HEK293T (cell line): ENCODE results near the gene FEV.

Experiments
- CTCF ChIA-PET: fragments of 350-600 bp; formaldehyde crosslinking; extraction: SDS; loops from one replicate; lab custom pipeline; 2021; ENCODE audit warnings: antibody characterized with exemption, inconsistent platforms; lab: Yijun Ruan, JAX
- POLR2A ChIA-PET: fragments of 350-600 bp; formaldehyde crosslinking; extraction: SDS; loops from one replicate; lab custom pipeline; 2020; ENCODE audit warnings: antibody characterized with exemption, inconsistent platforms; lab: Yijun Ruan, JAX
- DNase-seq: peaks from one replicate; pipeline ENCODE4 v3.0.0; 2012; ENCODE audit warnings: mixed read lengths; ENCODE audit errors: extremely low spot score
- ARNT ChIP-seq: fragments of 450-650 bp; IDR thresholded peaks from 2 replicates; pipeline ENCODE4 v1.6.1; 2017; ENCODE audit warnings: mild to moderate bottlenecking
- BHLHE40 ChIP-seq: fragments of 450-650 bp; IDR thresholded peaks from 2 replicates; pipeline ENCODE4 v1.6.1; 2016; ENCODE audit warnings: mild to moderate bottlenecking, moderate library complexity, borderline replicate concordance
- CTBP1 ChIP-seq: fragments of 450-650 bp; IDR thresholded peaks from 2 replicates; pipeline ENCODE4 v1.6.1; 2016; ENCODE audit warnings: borderline replicate concordance
- ELF4 ChIP-seq: fragments of 450-650 bp; IDR thresholded peaks from 2 replicates; pipeline ENCODE4 v1.6.1; 2017; ENCODE audit warnings: antibody characterized with exemption
- FOXA1 ChIP-seq: fragments of 450-650 bp; IDR thresholded peaks from 2 replicates; pipeline ENCODE4 v1.6.1; 2016; ENCODE audit warnings: mild to moderate bottlenecking
- FOXK2 ChIP-seq: fragments of 450-650 bp; IDR thresholded peaks from 2 replicates; pipeline ENCODE4 v1.6.1; 2016; ENCODE audit warnings: mild to moderate bottlenecking
- FOXM1 ChIP-seq: fragments of 450-650 bp; IDR thresholded peaks from 2 replicates; pipeline ENCODE4 v1.6.1; 2017; ENCODE audit warnings: mild to moderate bottlenecking, borderline replicate concordance
- HDGF ChIP-seq: fragments of 450-650 bp; IDR thresholded peaks from 2 replicates; pipeline ENCODE4 v1.6.1; 2017; ENCODE audit warnings: antibody characterized with exemption, borderline replicate concordance
- L3MBTL2 ChIP-seq: fragments of 450-650 bp; conservative IDR thresholded peaks from 2 replicates; pipeline ENCODE4 v1.6.1; 2016; ENCODE audit warnings: mild to moderate bottlenecking
- LEF1 ChIP-seq: fragments of 450-650 bp; IDR thresholded peaks from 2 replicates; pipeline ENCODE4 v1.6.1; 2017; ENCODE audit warnings: mild to moderate bottlenecking, borderline replicate concordance
- NFRKB ChIP-seq: fragments of 450-650 bp; IDR thresholded peaks from 2 replicates; pipeline ENCODE4 v1.6.1; 2016; ENCODE audit warnings: mild to moderate bottlenecking, moderate library complexity
- PKNOX1 ChIP-seq: fragments of 450-650 bp; IDR thresholded peaks from 2 replicates; pipeline ENCODE4 v1.6.1; 2016
- SP1 ChIP-seq: fragments of 450-650 bp; IDR thresholded peaks from 2 replicates; pipeline ENCODE4 v1.6.1; 2017
- SUZ12 ChIP-seq: fragments of 450-650 bp; IDR thresholded peaks from 2 replicates; pipeline ENCODE4 v1.6.1; 2016; ENCODE audit warnings: mild to moderate bottlenecking
- TARDBP ChIP-seq: fragments of 450-650 bp; IDR thresholded peaks from 2 replicates; pipeline ENCODE4 v1.6.1; 2016
- ZNF384 ChIP-seq: fragments of 450-650 bp; IDR thresholded peaks from 2 replicates; pipeline ENCODE4 v1.6.1; 2016

The FEV gene

GRCh38 chr2:218975060-218975777 lies 9.8 kb downstream of the FEV start:
- ChIA-PET CTCF (interaction anchor here (1.1 kb wide), 1 partner anchor 79 kb away, joined by 5 read pairs; no protein-coding TSS in a partner anchor), POLR2A (interaction anchor here (0.9 to 1.1 kb wide), 2 partner anchors 66 to 286 kb away, joined by 3 read pairs; no protein-coding TSS in a partner anchor)
- no peak for DNase-seq
- no peak for TF ChIP-seq TARDBP
- TF ChIP-seq PKNOX1, result no peak
- TF ChIP-seq FOXM1, result no peak
- TF ChIP-seq ARNT, result no peak
- no peak for TF ChIP-seq FOXA1
- no peak for TF ChIP-seq ZNF384
- no peak for TF ChIP-seq ELF4
- no peak for TF ChIP-seq BHLHE40
- TF ChIP-seq SP1, result no peak
- TF ChIP-seq L3MBTL2, result no peak
- no peak for TF ChIP-seq LEF1
- no peak for TF ChIP-seq FOXK2
- TF ChIP-seq HDGF, result no peak
- no peak for TF ChIP-seq CTBP1
- TF ChIP-seq NFRKB, result no peak
- no peak for TF ChIP-seq SUZ12

GRCh38 chr2:218970894-218971293 lies 14.1 kb downstream of the FEV start:
- TF ChIP-seq SP1 (no peak), PKNOX1 (no peak), ELF4 (no peak), FOXM1 (no peak)
- no peak for DNase-seq
- ChIA-PET CTCF (interaction anchor here (0.5 kb wide), 1 partner anchor 16 kb away, joined by 3 read pairs; no protein-coding TSS in a partner anchor), POLR2A (no interaction called here)

- POLR2A ChIA-PET, result no interaction called here
- DNase-seq, result no peak
- TF ChIP-seq HDGF, result no peak
- no peak for TF ChIP-seq SP1
- no peak for TF ChIP-seq NFRKB
- no peak for TF ChIP-seq PKNOX1
- no peak for TF ChIP-seq LEF1
- TF ChIP-seq ARNT, result no peak
- TF ChIP-seq L3MBTL2, result no peak
- TF ChIP-seq CTBP1, result no peak
- no peak for TF ChIP-seq FOXK2
- no peak for TF ChIP-seq ZNF384
- no peak for TF ChIP-seq BHLHE40
- TF ChIP-seq SUZ12, result no peak
These were observed 20.8 kb downstream of the FEV start for GRCh38 chr2:218964041-218964771.

GRCh38 chr2:218963601-218964000 lies 21.4 kb downstream of the FEV start:
- ChIA-PET POLR2A (interaction anchor here (1.0 kb wide), 1 partner anchor 54 kb away, joined by 4 read pairs; no protein-coding TSS in a partner anchor), CTCF (interaction anchor here (0.7 to 1.1 kb wide), 2 partner anchors 16 to 62 kb away, joined by 3 to 11 read pairs; no protein-coding TSS in a partner anchor)
- TF ChIP-seq NFRKB, result no peak
- TF ChIP-seq BHLHE40, result no peak
- no peak for TF ChIP-seq ARNT
- no peak for TF ChIP-seq ELF4
- no peak for TF ChIP-seq FOXK2
- no peak for TF ChIP-seq L3MBTL2
- no peak for TF ChIP-seq CTBP1
- DNase-seq, result no peak

More at GRCh38 chr2:218964041-218964771, 20.8 kb downstream of the FEV start:
- CTCF ChIA-PET, result interaction anchor here (1.1 kb wide), 2 partner anchors 16 kb away, joined by 3 to 11 read pairs; no protein-coding TSS in a partner anchor

GRCh38 chr2:218962859-218963492 lies 22.0 kb downstream of the FEV start:
- TF ChIP-seq ARNT (no peak), PKNOX1 (peak; percentile 83)
- CTCF ChIA-PET, result interaction anchor here (0.7 to 1.1 kb wide), 2 partner anchors 17 to 61 kb away, joined by 3 to 11 read pairs; no protein-coding TSS in a partner anchor
- peak; percentile 70 for DNase-seq
- POLR2A ChIA-PET, result interaction anchor here (1.0 kb wide), 1 partner anchor 54 kb away, joined by 4 read pairs; no protein-coding TSS in a partner anchor
